GM12873 (cell line): ENCODE results near the gene ZNF512.

ENCODE experiments used
- CTCF ChIP-seq: IDR thresholded peaks from 2 replicates; pipeline ENCODE4 v1.5.1; 2012; ENCODE audit warnings: low read depth, mild to moderate bottlenecking, moderate library complexity, low read length, control low read depth; ENCODE audit not compliant: insufficient read depth; ENCODE audit errors: missing control alignments

The ZNF512 gene

GRCh38 chr2:27588308-27588707, 5.5 kb downstream of the ZNF512 start:
- no peak for TF ChIP-seq CTCF

- no peak for TF ChIP-seq CTCF
Measured at GRCh38 chr2:27591745-27592144, 8.9 kb downstream of the ZNF512 start.

GRCh38 chr2:27593240-27593639, 10.4 kb downstream of the ZNF512 start:
- no peak for TF ChIP-seq CTCF

GRCh38 chr2:27596627-27597026, 13.8 kb downstream of the ZNF512 start:
- no peak for TF ChIP-seq CTCF

GRCh38 chr2:27606611-27607010, 23.8 kb downstream of the ZNF512 start:
- TF ChIP-seq CTCF = no peak

GRCh38 chr2:27613985-27614384, 31.1 kb downstream of the ZNF512 start:
- no peak for TF ChIP-seq CTCF

- TF ChIP-seq CTCF = no peak
Measured at GRCh38 chr2:27615316-27615715, 32.5 kb downstream of the ZNF512 start.

- TF ChIP-seq CTCF = peak; percentile 4
Measured at GRCh38 chr2:27621524-27621923, 38.7 kb downstream of the ZNF512 start.
